GM21528 (cell line): Measurements from ENCODE around the gene CACNB2.
"Not testable (repeated sequence)": the region's sequence is repeated elsewhere in the genome, so short reads cannot be mapped to it uniquely, and the experiment has no call there.

Experiments used
- ATAC-seq: cut with Tn5 transposase; IDR thresholded peaks from one replicate; pipeline ENCODE4 v1.9.1; 2021; ENCODE audit warnings: mild to moderate bottlenecking, moderate library complexity; ENCODE audit not compliant: unreplicated experiment, low FRiP score

Gene CACNB2

GRCh38 chr10:18195060-18195799 is 55.0 kb downstream of the CACNB2 start:
- no peak for ATAC-seq

DNA sequence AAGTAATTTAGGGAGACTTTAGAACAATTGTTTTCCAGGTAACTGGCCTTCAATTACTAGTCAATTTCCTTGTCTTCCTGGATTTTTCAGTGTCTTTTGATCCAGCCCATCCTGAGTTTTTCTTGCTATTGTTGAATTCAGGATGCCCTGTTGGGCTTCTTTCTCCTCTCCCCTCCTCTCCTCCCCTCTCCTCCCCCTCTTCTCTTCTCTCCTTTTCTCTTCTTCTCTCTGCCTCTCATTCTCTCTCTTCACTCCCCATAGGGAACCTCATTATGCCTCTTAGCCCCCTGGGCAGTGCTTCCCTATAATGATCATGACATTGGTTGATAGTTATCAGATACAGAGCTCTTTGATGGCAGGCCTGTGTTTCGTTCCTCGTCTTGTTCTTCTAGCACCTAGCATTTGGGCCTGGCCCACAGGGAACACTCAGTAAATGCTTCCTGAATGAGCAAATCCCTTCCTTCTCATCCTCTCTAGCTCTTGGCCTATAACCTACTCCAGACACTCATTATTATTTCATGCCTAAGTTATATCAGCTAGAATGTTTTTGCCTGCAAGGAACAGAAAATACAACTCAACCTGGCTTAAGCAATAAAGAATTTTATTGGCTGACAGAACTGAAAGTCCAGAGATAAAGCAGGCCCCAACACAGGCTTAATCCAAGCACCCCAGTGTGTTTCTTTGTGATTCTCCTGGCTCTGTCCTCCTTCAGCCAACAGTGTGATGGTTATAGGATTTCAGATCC is 56.8 kb downstream of the CACNB2 start:
- ATAC-seq, result no peak

DNA sequence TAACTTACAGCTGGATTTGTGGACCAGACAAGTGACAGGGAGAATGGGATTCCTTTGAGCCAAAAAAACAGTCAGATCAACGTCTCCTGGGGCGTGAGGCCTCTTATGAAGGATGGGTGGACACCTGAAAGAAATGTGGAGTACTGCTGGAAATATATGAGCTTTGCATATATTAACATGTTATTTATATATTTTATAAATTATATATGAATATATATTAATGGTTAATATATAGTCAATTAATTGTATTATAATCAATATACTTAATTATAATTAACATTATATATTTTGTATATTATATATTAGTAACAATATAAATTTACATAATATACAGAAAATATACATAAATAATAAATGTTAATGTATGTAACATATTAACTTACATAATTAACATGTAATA is 57.5 kb downstream of the CACNB2 start:
- ATAC-seq, result no peak

DNA sequence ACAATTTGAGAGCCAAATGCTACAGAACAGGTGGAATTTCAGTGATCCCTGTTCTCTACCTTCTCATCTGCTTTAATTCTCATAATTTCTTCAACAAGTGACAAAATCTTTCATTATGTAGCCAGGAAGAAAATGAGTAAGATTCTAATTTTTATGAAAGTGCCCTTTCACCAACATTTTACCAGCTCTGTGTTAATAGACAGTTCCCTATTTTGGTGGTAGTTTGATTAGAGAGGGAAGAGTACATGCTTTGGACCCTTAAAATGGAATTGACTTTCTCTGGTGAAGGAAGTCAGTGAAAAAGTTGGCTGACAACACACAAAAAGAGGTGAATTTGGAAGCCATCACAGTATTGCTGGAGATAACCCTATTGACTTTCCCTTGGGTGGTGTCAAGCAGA is 61.7 kb downstream of the CACNB2 start:
- ATAC-seq, result no peak

DNA sequence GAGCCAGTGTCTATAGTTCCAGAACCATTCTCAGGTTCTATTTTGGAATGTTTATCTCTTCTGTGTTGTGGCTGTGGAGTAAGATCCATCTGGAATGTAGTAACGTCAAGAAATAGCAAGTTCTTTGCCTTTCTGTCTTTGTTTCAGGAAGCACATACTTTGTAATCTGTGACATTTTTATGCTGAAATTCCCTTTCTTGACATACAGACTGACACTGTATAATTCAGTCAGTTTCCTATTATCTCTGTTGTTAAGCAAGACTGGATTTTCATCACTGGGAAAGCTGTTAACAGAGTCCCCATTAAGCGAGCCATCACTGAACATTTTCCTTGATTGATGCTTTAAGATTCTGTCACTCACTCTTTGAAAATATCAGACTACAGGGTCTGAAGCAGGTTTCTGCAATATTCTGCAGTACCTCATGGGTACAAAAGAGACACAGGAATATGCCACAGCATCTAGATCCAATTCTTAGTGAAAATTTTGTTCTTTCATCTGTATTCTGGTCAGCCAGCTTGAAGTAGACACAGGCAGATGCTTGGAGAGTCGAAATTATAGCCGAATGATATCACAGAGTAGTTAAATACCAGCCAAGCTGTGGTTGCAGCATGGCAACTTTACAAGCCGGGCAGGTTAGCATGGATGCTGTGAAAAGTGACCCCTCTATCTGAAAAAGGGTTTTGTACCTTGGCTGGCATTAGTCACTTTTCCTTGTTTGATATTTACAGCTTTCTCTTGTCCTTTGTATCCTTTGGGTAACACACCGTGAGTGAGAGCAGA is 62.6 kb downstream of the CACNB2 start:
- no peak for ATAC-seq

DNA sequence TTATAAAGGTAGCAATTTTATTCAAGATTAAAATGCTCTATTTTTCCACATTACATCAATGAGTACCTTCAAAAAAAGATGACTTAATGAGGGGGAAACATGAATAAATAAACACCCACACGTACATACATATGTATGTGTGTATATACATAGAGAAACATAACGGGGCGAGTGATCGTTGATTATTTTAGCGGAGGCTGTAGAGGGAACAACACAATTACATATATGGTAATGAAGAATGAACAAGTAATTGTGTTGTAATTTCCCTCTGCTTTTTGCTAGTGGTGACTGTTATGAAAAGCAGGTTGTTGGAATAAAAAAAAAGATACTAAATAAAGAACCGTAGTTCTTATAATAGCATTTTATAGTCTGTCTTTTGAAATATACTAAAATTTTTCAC is 63.2 kb downstream of the CACNB2 start:
- no peak for ATAC-seq

GRCh38 chr10:18204039-18204835 is 64.0 kb downstream of the CACNB2 start:
- no peak for ATAC-seq

DNA sequence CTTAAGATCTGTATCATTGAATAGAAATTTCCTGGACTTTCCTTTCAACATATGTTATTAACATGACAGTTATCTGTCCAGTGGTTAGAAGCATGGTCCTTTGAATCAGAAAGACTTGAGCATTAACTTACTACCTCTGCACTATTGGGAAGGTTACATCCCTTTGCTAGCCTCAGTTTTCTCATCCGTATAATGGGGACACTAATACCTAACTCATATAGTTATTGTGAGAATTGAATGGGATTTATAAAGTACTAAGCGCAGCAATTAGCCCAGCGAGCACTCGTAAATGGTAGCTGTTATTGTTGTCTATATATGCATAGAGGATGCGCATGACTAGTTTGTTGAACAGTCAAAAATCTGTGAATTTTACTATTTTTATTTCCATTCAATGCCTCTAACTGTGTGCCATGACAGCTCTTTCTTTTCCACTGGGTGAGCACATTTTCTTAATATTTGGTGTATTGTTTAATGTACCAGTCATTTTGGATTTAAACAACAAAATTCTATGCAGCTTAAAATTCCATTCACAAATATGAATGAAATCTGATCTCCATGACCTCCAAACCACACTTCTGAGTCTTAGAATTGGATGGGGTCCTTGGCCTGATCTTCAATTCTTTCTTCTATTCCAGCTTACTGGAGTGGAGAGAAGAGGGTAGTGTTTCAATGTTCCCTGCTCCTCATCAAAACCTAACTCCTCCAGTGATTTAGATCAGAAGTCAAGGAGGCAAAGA is 65.0 kb downstream of the CACNB2 start:
- no peak for ATAC-seq

DNA sequence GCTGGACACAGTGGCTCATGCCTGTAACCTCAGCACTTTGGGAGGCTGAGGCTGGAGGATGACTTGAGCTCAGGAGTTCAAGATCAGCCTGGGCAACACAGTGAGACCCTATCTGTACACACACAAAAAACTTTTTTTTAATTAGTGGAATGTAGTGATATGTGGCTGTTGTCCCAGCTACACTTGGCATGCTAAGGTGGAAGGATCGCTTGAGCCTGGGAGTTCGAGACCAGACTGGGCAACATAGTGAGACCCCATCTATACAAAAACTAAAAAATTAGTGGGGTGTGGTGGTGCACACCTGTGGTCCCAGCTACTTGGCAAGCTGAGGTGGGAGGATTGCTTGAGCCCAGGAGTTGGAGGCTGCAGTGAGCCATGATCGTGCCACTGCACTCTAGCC is 68.0 kb downstream of the CACNB2 start:
- not testable (repeated sequence) for ATAC-seq

DNA sequence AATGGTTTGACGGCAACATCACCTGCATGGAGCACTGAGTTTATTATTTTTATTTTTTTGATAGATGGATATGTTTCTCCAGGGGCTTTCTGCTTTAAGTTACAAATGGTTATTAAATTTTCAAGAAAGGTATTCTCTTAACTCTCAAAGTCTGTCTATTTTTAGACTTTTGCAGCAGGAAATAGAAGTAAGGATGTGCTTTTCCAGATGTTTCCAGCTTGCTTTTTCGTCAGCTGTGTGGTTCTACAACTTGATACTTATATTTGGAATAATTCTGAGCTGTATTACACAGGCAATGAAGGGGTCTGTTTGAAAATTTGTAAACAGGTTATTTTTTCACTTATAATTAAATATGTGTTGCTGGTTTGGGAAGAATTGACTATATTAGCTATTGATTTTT is 69.0 kb downstream of the CACNB2 start:
- no peak for ATAC-seq

DNA sequence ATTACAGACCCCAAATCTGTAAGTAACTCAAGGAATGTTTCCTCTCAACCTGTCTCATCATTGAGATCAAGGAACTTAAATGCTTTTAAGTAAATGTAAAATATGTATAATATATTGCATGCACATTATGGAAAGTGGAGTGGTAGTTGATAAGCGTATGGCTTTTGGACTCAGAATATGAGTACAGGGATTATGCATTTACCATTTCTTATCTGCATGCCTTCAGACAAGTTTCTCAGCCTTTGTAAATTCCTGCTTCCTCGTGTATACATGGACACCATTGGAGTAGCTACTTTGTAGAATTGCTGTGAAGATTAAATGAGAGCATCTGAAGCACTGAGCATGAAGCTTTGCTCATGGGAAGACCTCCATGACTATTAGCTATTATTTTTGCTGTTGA is 70.5 kb downstream of the CACNB2 start:
- ATAC-seq, result no peak

GRCh38 chr10:18211862-18212261 is 71.6 kb downstream of the CACNB2 start:
- no peak for ATAC-seq

GRCh38 chr10:18213271-18213670 is 73.0 kb downstream of the CACNB2 start:
- ATAC-seq, result no peak

DNA sequence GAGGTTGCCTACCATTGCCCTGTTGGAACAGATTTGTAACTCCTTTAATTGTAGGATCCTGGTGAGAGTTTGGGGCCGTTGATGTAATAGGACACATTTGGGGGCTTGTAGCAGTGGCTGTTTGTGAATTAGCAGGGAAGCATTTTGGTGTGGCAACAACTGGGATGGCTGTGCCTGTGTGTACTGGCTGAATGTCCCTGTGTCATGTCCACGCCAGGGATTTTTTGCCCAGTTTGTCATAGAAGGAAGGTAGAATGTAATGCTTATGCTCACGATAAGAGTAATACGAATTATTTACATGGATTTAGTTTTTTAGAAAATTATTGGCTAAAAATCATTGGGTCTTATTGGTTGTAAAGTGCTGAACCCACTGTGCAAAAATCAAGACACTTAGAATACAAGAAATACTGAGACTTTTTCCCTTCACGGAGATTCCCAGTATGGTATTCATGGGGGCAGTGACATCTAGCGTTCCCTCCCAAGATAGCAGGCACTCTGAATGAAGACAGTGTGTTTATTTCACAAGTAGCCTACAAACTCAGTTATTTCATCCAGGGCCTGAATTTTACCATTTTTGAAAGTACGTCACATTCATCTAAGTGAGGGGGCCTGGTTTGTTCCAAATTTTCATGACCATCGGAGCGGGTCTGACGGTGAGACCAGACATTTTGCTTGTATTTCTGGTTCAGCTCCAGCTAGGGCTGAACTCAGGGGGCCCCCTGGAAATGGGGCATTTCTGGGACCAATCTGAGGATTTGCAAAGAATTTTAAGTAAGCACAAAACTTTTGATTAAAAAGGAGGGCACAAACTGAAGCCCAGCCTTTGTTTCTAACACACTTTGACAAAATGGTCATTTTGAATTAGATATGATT is 74.7 kb downstream of the CACNB2 start:
- ATAC-seq, result no peak

DNA sequence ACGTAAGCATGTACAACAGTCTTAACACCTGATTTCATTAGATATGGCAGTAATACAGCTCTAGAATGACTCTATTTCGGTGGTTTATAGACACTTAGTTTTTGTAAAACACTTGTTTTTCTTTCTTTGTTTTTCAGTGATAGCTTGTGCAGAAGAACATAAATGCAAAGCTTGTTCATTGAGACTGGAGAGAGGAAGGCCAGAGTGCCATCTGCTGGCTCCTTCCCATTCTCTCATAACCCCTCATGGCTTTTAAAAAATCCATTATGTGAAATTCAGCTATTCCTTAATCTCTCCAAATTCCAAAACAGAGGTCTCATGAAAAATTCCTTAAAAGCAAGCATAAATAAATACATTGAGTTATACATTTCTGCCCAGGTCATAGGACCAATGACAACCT is 76.3 kb downstream of the CACNB2 start:
- no peak for ATAC-seq

DNA sequence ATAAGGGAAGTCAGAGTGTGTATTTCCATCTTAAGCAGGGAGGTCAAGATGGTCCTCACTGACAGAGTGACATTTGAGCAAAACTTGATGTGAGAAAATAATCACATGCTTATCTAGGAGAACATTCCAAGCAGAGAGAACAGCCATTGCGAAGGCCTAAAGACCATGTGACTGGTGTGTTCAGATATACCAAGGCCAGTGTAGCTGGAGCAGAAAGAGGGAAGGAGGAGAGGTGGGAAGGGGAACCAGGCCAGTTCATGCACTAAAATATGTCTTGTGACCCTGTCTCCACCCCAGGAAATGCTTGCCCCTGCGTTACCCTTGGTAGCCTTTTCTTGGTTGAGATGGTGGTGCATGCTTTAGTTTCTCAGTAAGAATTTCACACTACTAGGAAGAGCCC is 77.4 kb downstream of the CACNB2 start:
- no peak for ATAC-seq

GRCh38 chr10:18219146-18219545 is 78.9 kb downstream of the CACNB2 start:
- ATAC-seq, result no peak

- no peak for ATAC-seq
Measured at GRCh38 chr10:18221123-18221522, 80.9 kb downstream of the CACNB2 start.

- ATAC-seq, result no peak
Measured at GRCh38 chr10:18221882-18222281, 81.7 kb downstream of the CACNB2 start.
